HG03378 (cell line): Measurements from ENCODE around the gene PDZD2.
"Not testable (repeated sequence)": the region's sequence is repeated elsewhere in the genome, so short reads cannot be mapped to it uniquely, and the experiment has no call there.

Experiments
- ATAC-seq: cut with Tn5 transposase; IDR thresholded peaks from one replicate; pipeline ENCODE4 v1.9.1; 2021; ENCODE audit warnings: mild to moderate bottlenecking, moderate library complexity; ENCODE audit not compliant: unreplicated experiment

Gene PDZD2

DNA sequence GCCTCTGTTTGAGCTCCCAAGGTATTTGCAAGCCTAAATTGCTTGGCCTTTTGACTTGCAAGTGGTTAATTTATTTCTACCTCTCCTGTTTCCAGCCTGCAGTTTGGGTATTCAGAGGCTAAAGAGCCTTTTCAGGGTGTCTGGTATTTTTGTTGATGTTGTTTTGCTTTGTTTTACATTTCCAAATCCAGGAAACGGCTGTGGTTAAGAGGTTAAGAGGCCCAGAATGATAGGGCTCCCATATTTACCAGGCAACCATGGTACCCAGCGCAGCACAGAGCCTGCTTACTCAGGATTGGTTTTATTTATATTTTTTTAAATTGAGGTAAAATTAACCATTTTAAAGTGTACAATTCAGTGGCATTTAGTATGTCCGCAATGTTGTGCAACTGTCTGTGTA lies 92.1 kb downstream of the PDZD2 start:
- no peak for ATAC-seq

DNA sequence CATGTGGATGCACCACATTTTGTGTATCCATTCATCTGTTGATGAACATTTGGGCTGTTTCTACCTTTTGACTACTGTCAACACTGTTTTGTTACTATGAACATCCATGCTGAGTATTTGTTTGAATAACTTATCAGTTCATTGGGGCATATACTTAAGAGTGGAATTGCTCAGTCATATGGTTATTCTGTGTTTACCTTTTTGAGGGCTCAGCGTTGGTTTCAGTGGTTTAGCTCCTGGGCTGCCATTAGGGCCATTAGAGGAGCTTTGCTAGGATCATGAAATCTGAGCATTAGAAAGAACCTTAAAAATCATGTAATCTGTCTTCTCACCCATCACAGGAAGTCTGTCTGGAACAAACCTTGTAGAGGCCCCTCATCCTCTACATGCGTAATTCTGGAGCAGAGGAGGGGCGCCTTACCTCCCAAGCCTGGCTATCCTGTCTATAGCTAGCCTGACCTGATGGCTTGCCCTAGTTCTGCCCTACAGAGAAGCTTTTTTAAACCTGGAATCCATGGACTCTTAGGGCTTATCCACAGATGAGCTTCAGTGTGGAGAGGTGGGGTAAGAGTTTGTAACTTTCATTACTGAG lies 92.9 kb downstream of the PDZD2 start:
- no peak for ATAC-seq

DNA sequence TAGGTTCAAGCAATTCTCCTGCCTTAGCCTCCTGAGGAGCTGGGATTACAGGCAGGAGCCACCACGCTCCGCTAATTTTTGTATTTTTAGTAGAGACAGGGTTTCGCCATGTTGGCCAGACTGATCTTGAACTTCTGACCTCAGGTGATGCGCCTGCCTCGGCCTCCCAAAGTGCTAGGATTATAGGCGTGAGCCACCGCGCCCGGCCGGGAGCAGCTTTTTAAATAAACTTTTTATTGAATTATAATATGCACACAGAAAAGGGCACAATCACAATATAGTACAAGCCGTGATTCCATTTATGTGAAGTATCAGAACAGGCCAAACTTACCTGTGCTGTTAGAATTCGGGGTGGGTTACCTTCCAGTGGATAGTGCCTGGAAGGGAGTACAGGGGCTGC lies 93.9 kb downstream of the PDZD2 start:
- ATAC-seq: not testable (repeated sequence)

DNA sequence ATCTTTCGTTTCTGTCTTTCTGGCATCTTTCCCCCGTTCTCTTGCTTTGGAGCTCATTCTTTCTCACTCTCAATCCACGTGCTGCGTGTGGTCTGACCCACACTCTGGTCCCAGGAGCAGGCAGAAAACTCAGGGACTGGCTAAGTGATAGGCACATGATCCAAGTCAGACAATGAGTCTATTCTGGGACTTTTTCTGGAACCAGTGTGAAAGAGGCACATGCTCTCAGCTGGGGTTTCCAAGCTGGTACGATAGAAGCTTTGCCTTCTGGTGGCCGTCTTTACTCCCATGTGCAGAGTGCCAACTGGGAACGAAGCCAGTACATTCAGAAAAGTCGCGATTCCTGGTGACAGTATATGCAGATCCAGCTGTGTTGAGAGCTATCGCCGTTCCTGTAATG lies 94.4 kb downstream of the PDZD2 start:
- ATAC-seq: no peak

DNA sequence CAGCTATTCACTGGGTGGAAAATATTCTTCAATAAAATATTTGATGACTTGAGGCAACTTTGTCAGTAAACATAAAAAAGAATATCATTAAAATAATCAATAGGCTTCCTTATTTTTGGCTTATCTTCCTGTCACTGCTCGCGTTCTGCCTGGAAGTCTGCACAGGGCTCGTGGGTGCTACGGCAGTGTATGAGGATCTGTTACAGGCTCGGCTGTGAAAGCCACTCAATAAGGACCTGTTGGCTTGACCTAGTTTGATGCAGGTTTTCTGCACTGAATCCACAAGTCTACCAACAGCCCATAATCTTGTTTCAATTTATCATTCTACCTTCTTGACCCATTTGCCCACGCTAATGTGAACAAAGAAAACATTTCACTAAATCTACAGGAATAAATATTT lies 97.2 kb downstream of the PDZD2 start:
- ATAC-seq: no peak

DNA sequence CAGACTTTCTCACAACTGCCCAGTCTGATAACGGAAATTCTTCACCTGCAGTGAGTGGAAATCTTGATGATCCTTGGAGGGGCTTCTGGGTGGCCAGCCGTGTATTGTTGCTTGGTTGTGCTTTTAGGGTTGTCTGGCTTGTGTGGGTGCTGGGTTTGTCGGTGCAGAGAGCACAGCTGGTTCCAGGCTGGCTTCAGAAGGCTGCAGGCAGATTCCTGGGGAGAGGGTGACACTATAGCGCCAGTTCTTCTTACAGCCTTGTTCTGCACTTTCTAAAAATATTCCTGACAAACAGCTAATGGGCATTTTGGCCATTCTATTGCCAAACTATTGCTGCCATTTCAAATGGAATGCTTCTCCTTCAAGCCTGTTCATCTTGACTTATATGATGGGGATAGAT lies 99.3 kb downstream of the PDZD2 start:
- ATAC-seq: no peak

DNA sequence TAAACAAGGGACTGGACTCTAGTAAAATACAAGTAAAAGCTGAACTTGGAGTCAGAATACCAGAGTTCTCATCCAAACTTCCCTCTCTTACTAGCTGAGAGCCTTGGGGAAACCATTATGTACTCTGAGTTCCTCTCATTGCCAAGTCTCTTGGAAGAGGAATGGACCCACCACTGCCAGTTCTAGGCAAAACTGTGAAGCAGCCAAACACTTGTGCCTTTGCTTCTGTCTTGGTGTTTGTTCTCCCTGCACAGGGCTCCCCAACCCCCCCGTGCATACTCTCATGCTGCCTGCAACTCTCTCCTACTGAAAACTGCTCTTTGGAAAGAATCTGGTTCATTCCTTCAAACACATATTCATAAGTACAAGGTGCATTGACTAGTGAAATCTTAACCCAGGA lies 102.6 kb downstream of the PDZD2 start:
- ATAC-seq: no peak

DNA sequence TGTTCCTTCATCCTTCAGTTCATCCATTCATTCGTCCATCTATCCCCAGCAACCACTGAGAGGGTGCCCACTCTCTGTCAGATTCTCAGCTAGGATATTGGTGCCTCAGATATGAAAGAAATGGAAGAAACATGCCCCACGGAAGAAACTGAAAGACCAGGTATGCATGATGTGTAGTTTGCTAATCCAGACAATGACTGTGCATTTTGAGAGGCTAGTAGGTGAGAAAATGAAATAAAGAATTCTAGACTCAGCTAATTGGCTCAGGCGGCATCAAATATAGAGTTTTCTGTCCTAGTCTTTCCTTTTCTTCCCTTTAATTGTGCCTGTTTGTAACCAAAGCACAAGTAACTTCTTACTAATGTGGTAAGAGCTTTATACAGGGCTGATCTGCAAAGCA lies 104.7 kb downstream of the PDZD2 start:
- no peak for ATAC-seq

DNA sequence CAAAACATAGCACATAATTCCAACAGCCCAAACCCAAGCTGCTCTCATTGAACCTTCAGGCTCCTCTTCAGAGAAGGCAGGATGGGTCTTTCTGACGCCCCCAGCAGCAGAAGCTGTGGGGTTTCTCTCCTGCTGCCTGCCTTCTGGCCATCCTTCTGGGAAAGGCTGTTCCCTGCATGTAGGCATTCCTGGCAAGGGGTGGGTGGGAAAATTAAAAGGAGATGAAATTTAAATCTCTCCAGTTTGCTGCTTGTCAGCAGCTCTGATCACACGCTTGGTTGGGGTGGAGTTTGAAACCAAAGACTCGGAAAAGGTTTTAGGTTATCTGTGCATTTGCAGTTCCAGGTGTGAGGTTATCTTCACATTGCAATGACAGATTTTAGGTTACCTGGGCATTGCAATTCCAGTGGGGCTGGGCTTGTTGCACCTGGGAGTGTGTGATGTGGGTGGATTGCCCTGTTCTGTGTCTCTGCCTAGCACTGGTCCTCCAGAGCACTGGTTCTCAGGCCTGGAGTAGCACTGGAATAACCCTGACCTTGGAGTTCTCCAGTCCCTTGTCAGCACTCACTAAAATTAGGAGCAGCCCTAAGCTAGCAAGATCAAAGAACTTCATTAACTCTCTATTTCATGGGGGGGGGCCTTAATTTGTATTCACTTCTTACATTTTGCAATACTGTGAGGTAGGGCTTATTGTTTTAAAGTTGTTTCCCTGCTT lies 109.7 kb downstream of the PDZD2 start:
- no peak for ATAC-seq

DNA sequence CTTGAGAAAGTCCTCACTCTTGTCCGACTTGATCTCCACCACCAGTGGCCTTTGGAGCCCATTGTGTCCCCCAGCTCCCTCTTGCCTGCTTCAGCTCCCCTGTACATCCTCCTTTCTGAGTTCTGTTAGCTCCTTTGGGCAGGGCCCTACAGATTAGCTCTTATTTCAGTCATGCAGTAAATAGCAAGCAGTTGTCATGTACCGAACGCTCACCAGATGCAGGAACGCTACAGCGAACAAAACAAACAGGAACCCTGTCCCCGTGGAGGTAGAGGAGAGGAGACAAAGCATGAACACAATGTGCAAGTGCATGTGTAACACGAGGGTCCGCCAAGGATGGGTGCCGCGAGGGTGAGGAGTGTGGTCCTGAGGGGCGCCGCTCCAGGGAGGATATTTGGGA lies 111.3 kb downstream of the PDZD2 start:
- ATAC-seq: no peak

DNA sequence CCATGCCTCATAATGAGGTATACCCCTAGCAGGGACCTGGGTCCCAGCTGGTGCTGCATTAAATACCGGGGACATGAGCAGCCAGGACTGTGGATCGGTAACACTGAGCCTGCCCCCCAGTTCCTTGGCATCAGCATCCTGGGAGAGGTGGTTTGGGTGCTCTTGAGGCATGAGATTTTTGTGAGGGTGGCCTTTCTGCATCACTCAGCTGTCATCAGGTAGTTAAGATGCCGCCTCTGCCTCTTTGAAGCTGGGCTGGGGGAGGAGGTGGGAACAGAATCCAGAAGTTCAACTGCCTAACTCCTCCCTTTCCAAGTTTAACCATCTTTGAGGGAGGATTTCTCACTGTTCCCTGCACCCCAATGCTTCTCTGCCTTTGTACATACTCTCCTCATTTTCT lies 112.7 kb downstream of the PDZD2 start:
- no peak for ATAC-seq

DNA sequence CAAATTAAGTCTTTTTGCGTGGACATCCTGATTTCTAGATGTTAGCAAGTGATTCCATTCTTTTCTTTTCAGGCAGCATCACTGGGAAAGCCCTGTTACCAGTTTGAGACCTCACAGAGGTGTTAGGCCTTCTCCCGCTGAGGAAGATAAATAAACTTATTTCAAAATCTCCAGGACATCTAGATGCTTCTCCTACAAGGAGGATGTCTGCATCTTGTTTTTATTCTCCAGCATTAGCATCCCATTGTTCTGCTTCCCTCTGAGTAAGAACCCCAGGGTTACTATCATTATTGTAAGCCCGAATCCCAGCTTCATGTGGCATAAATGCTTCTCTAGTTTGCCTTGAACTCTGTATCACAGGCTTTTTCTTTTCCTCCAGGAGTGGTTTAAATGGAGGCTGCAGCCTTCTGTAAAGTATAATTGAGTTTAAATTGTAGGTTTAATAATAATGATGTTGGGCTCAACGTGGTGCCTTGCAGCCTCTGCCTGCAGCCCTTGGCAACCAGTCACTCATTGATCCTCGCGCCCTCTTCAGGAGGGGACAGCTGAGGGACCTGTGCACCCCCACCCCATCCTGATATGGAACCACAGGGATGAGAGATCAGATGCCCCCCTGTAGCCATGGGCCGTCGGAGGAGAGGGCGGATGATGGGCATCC lies 114.9 kb downstream of the PDZD2 start:
- no peak for ATAC-seq

DNA sequence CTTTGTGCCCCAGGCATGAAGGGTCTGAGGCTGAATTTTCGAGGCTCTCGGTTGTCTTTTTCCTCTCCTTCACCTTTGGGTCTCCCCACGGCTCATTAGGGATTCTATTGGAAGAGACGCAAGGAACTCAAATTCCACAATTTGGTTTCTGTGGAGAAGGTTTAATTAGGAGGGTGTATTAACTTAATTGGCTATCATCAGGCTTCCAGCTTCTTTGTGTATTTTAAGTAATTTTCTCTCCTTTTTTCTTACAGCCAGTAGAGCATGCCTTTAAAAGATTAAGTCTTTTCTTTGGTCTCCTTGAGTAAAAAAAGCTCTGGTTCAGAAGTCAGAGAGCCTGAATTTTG lies 115.4 kb downstream of the PDZD2 start:
- no peak for ATAC-seq

DNA sequence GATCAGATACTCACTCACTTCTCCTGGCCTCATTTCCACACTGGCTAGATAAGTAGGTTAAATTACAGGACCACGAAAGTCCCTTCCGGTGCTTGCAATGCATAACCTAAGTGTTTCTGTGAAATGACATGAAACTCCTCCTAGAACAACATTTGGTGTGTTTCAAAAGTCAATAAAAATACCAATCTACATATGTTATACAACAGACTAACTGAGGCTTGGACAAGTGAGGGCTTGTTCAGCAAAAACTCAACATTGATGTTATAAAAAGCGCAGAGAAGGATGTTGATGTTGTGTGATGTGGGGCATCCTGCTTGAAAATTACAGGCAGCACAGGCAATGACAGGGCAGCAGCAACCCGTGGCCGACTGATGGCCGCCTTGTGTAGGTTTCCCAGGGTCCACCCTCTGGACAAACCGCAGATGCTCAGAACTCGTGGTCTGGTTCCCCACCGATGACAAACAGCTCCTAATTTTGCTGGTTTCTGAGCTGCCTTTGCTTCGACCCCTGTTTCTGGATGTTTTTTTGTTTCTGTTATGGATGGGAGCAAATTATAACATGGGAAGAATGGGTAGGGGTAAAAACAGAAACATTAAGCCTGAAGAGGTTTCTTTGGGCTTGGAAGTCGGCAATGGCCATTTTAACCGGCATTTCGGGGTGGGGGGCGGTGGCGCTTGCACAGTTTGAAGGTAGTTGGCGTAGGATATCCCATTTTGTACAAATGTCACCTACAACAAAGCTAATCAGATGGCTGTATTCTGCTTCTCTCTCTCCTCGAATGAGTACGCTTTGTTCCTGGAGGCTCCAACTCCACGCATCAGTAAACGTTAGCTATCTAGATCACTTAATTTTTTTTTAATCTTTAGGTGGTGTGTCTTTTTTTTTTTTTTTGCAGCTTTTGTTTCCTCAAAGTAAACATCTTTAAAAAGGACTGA lies 116.1 kb downstream of the PDZD2 start:
- ATAC-seq: no peak

DNA sequence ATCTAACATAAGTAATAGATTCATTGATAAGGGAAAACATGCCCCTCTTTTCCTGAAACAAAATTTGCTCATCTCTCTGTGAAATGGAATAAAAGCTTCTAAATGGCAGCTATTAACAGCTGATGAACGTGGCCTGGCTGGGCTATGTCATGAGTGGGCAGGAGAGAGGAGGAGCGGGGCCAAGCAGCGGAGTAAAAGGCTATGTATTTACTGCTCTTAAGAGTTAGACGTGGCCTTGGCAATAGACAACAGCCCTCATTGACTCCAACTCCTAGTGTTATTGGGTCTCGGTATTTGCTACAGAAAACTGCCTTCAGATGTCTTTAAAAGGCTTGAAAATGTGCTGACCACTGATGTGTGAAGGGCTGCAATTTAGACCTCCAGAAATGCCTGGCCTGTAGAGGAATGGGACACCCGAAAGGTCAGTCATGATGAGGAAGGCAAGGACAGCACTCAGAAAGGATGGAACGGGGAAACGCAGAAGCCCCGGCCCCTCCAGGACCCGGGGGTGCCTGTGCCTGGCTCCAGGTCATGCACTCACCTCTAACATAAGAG lies 116.8 kb downstream of the PDZD2 start:
- no peak for ATAC-seq

DNA sequence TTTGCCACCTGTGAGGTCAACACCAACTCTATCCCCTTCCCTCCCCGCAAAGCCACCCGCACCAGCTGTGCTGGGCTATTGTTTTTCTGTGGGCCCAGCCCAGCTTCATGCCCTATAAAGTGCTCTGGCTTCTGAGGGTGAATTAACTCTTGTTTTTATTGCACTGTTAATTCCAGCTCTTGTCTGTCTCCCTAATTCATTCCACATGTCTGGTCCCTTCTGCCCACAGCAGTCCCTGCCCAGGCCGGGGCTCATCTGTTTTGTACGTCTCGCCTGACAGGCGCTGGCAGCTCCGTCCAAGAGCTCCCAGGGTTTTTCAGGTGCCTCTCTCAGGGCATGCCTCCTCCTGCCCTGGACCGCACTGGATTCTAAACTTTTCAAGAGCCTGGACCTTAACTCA lies 118.9 kb downstream of the PDZD2 start:
- ATAC-seq: no peak

DNA sequence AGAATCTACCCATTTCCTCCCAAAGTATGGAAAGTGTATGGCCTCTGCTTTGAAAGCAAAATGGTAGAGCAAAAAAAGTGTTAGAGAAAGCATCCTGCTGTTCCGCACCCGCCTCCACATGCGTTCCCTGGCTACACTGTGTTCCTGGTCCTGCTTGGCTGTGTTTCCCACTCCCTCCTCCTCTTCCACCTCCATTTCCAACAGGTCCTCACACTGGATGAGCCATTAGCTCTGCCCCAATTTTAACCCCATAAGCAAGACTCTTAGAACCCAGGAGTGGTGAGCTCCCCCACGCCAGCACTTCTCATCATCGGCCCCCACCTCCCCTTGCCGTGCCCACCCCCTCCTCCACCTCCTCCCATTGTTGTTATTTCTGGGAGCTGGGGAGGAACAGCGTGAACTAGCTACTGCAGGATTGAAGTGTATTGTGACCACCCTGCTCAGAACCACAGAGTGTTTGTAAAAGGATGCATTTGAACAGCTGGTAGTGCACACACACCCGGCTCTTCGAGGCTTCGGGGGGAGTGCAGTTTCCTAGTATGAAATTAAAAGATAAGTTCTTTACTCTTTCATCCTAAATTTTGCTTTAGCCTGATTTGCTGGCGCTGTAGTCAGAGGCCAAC lies 120.0 kb downstream of the PDZD2 start:
- ATAC-seq: no peak

DNA sequence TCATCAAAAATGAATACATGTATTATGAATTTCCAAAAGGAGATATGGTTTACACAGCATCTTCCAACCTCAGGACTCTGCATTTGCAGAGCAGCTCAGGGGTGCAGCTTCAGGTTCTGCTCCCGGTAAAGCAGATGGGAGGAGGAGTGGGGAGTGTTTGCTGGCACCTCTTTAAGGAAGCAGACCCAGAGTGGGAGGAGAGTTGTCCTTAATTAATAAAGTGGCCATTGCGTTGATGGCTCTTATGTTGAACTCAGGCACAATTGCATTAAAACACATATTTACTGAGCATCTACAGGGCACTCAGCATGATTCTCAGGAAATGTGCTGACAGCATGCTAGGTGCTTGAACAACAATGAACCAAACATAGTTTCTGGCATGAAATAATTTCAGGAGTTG lies 121.0 kb downstream of the PDZD2 start:
- no peak for ATAC-seq

DNA sequence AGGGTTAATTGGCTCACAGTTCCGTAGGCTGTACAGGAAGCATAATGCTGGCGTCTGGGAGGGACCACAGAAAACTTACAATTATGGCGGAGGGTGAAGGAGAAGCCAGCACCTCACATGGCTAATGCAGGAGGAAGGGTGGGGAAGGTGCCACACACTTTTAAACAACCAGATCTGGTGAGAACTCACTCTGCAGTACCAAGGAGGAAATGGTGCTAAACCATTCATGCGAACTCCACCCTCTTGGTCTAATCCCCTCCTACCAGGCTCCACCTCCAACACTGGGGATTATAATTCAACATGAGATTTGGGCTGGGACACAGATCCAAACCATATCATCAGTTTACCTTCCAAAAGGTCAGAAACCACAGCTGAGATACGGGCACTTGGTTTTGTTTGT lies 122.9 kb downstream of the PDZD2 start:
- ATAC-seq: no peak

DNA sequence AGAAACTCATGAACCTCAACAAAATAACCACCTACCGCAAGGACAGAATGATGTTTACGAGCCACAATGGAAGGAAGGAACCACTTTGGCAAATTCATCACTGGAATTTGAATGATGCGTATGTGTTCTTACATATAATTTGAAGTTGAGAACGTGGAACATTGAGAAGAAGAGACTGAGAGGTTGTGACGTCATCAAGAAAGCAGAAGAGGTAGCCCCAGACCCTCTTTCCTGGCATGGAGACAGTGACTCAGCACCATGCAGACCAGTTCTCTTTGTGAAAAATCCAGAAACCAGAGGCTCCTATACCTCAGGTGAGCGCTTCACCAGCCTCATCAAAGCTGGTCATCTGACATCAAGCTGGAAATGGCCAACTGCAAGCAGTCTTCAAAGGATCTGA lies 124.5 kb downstream of the PDZD2 start:
- no peak for ATAC-seq

DNA sequence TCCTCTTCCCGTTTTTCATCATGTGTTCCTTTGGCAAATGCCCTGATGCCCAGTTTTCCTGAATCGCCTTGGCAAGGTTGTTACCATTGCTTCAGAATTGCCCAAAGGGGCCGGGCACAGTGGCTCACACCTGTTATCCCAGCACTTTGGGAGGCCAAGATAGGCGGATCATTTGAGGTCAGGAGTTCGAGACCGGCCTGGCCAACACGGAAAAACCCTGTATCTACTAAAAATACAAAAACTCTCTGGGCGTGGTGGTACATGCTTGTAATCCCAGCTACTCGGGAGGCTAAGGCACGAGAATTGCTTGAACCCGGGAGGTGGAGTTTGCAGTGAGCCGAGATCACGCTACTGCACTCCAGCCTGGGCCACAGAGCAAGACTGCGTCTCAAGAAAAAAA lies 125.8 kb downstream of the PDZD2 start:
- ATAC-seq: not testable (repeated sequence)
